HepG2 (cell line): ENCODE data around the gene C10orf143. TPM values are rescaled to one million over a fixed set of nuclear protein-coding genes. Genes with fewer than 3 reads are reported as not detected.

Source experiments
- ATAC-seq: fragments of 200-7000 bp; cut with Tn5 transposase; 3 replicates; pipeline ENCODE4 v1.9.1; 2020; ENCODE audit warnings: mild to moderate bottlenecking, moderate library complexity
- BruUV-seq: library from RNA; stranded (reverse); fragments of 400-500 nt; replicated peaks from 2 replicates; lab custom pipeline; 2021; lab: Mats Ljungman, UMichigan
- CTCF ChIA-PET: fragments of 300-600 bp; formaldehyde crosslinking; extraction: SDS; loops from one replicate; lab custom pipeline; 2021; ENCODE audit warnings: low total read pairs, inconsistent platforms, low intra/inter-chr PET ratio; lab: Yijun Ruan, JAX
- POLR2A ChIA-PET: fragments of 350-600 bp; sonication (Branson Sonifier 250); formaldehyde crosslinking; loops from one replicate; lab custom pipeline; 2020; ENCODE audit warnings: antibody characterized with exemption, inconsistent platforms; lab: Yijun Ruan, JAX
- DNase-seq: peaks from one replicate; pipeline ENCODE4 v3.0.0-alpha.2; 2015; ENCODE audit warnings: low spot score
- FAIRE-seq: peaks from 3 replicates; lab custom pipeline; 2011; peaks lifted over from hg19 to GRCh38; lab: Jason Lieb, UNC
- H2AFZ ChIP-seq: one replicate; pipeline ENCODE4 v1.6.1; 2011; ENCODE audit warnings: low read length, inconsistent platforms
- H3K27ac ChIP-seq: fragments of 300-600 bp; 3 replicates; pipeline ENCODE4 v1.8.0; 2011; ENCODE audit warnings: mixed run types, mild to moderate bottlenecking, mixed read lengths, low read length, inconsistent platforms; ENCODE audit not compliant: insufficient read depth; ENCODE audit errors: extremely low read length
- H3K27me3 ChIP-seq, 2 experiments: fragments of 200-600 bp in 1 of 2; 2 replicates in 1 of 2; 3 replicates in 1 of 2; pipeline versions ENCODE4 v1.6.0 to v1.8.0; 2011; ENCODE audit warnings: low read length in 2 of 2, mild to moderate bottlenecking in 2 of 2, moderate library complexity in 2 of 2, inconsistent platforms in 1 of 2; ENCODE audit not compliant: insufficient read depth in 2 of 2, control insufficient read depth in 1 of 2
- H3K36me3 ChIP-seq, 2 experiments: fragments of 200-600 bp in 1 of 2; replicated peaks in 1 of 2; 2 replicates in 1 of 2; 3 replicates in 1 of 2; pipeline versions ENCODE4 v1.5.1 to v1.8.0; 2011; ENCODE audit warnings: low read length in 2 of 2, inconsistent platforms in 1 of 2; ENCODE audit not compliant: insufficient read depth in 2 of 2, control insufficient read depth in 1 of 2
- H3K4me1 ChIP-seq: 2 replicates; pipeline ENCODE4 v1.5.1; 2012; ENCODE audit warnings: low read length, inconsistent platforms; ENCODE audit not compliant: insufficient read depth
- H3K4me2 ChIP-seq: 2 replicates; pipeline ENCODE4 v1.6.0; 2011; ENCODE audit warnings: low read depth, low read length, inconsistent platforms
- H3K4me3 ChIP-seq, 3 experiments: fragments of 200-600 bp in 1 of 3; sonication (generic), shearing (Covaris generic) in 1 of 3; replicated peaks in 1 of 3; 2 replicates each; pipeline ENCODE4 v1.5.1; 2011 to 2016; ENCODE audit warnings: low read length in 3 of 3, inconsistent platforms in 2 of 3, low read depth in 2 of 3, mild to moderate bottlenecking in 2 of 3, control low read depth in 1 of 3, mixed read lengths in 1 of 3; ENCODE audit not compliant: insufficient read depth in 1 of 3
- H3K79me2 ChIP-seq: one replicate; pipeline ENCODE4 v1.6.1; 2011; ENCODE audit warnings: low read length, inconsistent platforms; ENCODE audit not compliant: insufficient read depth
- H3K9ac ChIP-seq: 2 replicates; pipeline ENCODE4 v1.6.0; 2011; ENCODE audit warnings: mild to moderate bottlenecking, low read depth, low read length, inconsistent platforms; ENCODE audit not compliant: insufficient read depth
- H3K9me3 ChIP-seq: 2 replicates; pipeline ENCODE4 v1.5.1; 2012; ENCODE audit warnings: mild to moderate bottlenecking, low read length
- H4K20me1 ChIP-seq: 2 replicates; pipeline ENCODE4 v1.6.0; 2011; ENCODE audit warnings: inconsistent platforms, mild to moderate bottlenecking, low read length, moderate library complexity; ENCODE audit not compliant: insufficient read depth
- ETV5 ChIP-seq: IDR thresholded peaks from 2 replicates; pipeline ENCODE4 v1.6.1; 2018; ENCODE audit warnings: missing biosample characterization, missing genetic modification reagents, inconsistent platforms, borderline replicate concordance
- KDM5A ChIP-seq: fragments of 200-600 bp; sonication (generic); IDR thresholded peaks from 2 replicates; pipeline ENCODE4 v1.7.0; 2018; ENCODE audit warnings: antibody characterized with exemption, mild to moderate bottlenecking, low read length, borderline replicate concordance
- NCOA2 ChIP-seq: sonication (generic); formaldehyde crosslinking; IDR thresholded peaks from 2 replicates; pipeline ENCODE4 v1.8.0; 2022; ENCODE audit warnings: inconsistent platforms
- PHB2 ChIP-seq: fragments of 450-650 bp; IDR thresholded peaks from 2 replicates; pipeline ENCODE4 v1.6.1; 2018; ENCODE audit not compliant: partially characterized antibody
- RARA ChIP-seq: IDR thresholded peaks from 2 replicates; pipeline ENCODE4 v1.6.1; 2016; ENCODE audit warnings: missing genetic modification reagents, missing compliant biosample characterization
- TBP ChIP-seq: sonication (generic); formaldehyde crosslinking; IDR thresholded peaks from 2 replicates; pipeline ENCODE4 v1.5.0; 2020; ENCODE audit warnings: missing genetic modification reagents
- ZKSCAN5 ChIP-seq: sonication (generic); formaldehyde crosslinking; IDR thresholded peaks from 2 replicates; pipeline ENCODE4 v1.5.1; 2020; ENCODE audit warnings: mild to moderate bottlenecking, missing genetic modification reagents
- ZKSCAN8 ChIP-seq: IDR thresholded peaks from 2 replicates; pipeline ENCODE4 v1.6.1; 2016; ENCODE audit warnings: borderline replicate concordance, missing genetic modification reagents, missing compliant biosample characterization
- ZMYM3 ChIP-seq: sonication (generic); formaldehyde crosslinking; IDR thresholded peaks from 2 replicates; pipeline ENCODE4 v1.5.1; 2020; ENCODE audit warnings: mild to moderate bottlenecking, missing genetic modification reagents
- ZNF382 ChIP-seq: sonication (generic); formaldehyde crosslinking; IDR thresholded peaks from 2 replicates; pipeline ENCODE4 v1.5.0; 2020; ENCODE audit warnings: missing genetic modification reagents, mild to moderate bottlenecking, borderline replicate concordance
- ZNF558 ChIP-seq: sonication (generic); formaldehyde crosslinking; IDR thresholded peaks from 2 replicates; pipeline ENCODE4 v1.9.0; 2022; ENCODE audit warnings: mild to moderate bottlenecking, missing genetic modification reagents, borderline replicate concordance
- ZNF850 ChIP-seq: sonication (generic); formaldehyde crosslinking; conservative IDR thresholded peaks from 2 replicates; pipeline ENCODE4 v1.9.0; 2021; ENCODE audit warnings: mild to moderate bottlenecking, missing genetic modification reagents
- WGBS: methylation state at CpG from one replicate; pipeline ENCODE4 v1.1.6; 2017; ENCODE audit warnings: low lambda C conversion rate; 5-methylcytosine and 5-hydroxymethylcytosine counted together
- in situ Hi-C: cut with HindIII; loops from 2 replicates; pipeline ENCODE4 v1.10.0; 2017; ENCODE audit warnings: low pct_unique_long_range_greater_than_20kb; ENCODE audit not compliant: extremely low pct_ligation_motif_present
- intact Hi-C: fragments of 100-400 bp; cut with micrococcal nuclease; formaldehyde crosslinking; loops from one replicate; pipeline ENCODE4 v1.10.0; 2022; ENCODE audit not compliant: unreplicated experiment
- polyA plus RNA-seq, 8 experiments: library from polyadenylated mRNA; depleted of rRNA in 3 of 8; stranded (reverse) in 7 of 8; unstranded in 1 of 8; fragments of >200 nt; fragmentation: Illumina TruSeq in 4 of 8; extraction: Trizol in 4 of 8; gene quantifications; 2 replicates each; pipeline versions ENCODE4 v1.2.1 to v1.2.3, GENCODE V29; 2011 to 2016; ENCODE audit warnings: low read depth in 4 of 8, missing spikeins in 1 of 8, mixed read lengths in 1 of 8; ENCODE audit not compliant: insufficient read depth in 1 of 8
- total RNA-seq, 5 experiments: library from RNA; depleted of rRNA; stranded (reverse); fragments of >200 nt; fragmentation: Illumina TruSeq; extraction: Trizol; gene quantifications; 2 replicates each; pipeline ENCODE4 v1.2.3, GENCODE V29; 2016; ENCODE audit warnings: low read depth in 1 of 5
- TF ChIP-seq, protein P1 (sequence below): sonication (generic); formaldehyde crosslinking; conservative IDR thresholded peaks from 2 replicates; pipeline ENCODE4 v1.8.1; 2023; ENCODE audit warnings: missing genetic modification reagents
- TF ChIP-seq, protein P2 (sequence below): sonication (generic); formaldehyde crosslinking; IDR thresholded peaks from 2 replicates; pipeline ENCODE4 v1.8.0; 2022; ENCODE audit warnings: mild to moderate bottlenecking, missing genetic modification reagents, moderate library complexity
- TF ChIP-seq, protein P3 (sequence below), 2 experiments: fragments of 450-650 bp in 1 of 2; sonication (generic) in 1 of 2; formaldehyde crosslinking; IDR thresholded peaks; 2 replicates each; pipeline versions ENCODE4 v1.5.0 to v1.8.0; 2020 to 2022; ENCODE audit warnings: mild to moderate bottlenecking in 1 of 2, missing genetic modification reagents in 1 of 2
- TF ChIP-seq, protein P4 (sequence below): sonication (generic); formaldehyde crosslinking; IDR thresholded peaks from 2 replicates; pipeline ENCODE4 v1.8.0; 2022; ENCODE audit warnings: missing genetic modification reagents, mild to moderate bottlenecking, moderate library complexity, borderline replicate concordance
- TF ChIP-seq, protein P5 (sequence below): sonication (generic); formaldehyde crosslinking; IDR thresholded peaks from 2 replicates; pipeline ENCODE4 v1.9.0; 2021; ENCODE audit warnings: missing genetic modification reagents, mild to moderate bottlenecking, borderline replicate concordance
- TF ChIP-seq, protein P6 (sequence below): sonication (generic); formaldehyde crosslinking; IDR thresholded peaks from 2 replicates; pipeline ENCODE4 v1.4.0; 2020; ENCODE audit warnings: low read depth, mild to moderate bottlenecking, missing genetic modification reagents

Gene C10orf143
- total and polyA plus RNA-seq, 2 of the 13 experiments (the other 11 are each of a cell fraction or from before 2014, with no cell fraction given), result 0.21 to 0.91 TPM

DNA sequence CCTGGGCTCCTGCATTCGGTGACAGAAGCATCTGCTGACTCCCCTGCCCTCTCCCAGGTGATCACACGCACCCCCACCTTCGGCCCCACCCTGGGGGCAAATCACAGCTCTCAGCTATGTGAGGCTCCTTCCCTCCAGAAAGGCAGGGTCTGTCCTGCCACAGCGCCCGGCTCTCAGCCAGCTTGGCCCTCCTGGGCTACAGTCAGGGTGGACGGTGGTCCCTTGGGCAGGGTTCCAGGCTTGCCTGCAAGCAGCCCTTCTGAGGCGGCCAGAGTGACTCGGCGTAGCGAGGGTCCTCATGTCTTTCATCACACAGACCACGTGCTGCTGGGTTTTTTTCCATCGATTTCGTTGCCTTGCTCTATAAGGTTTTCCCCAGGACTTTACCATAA is 93.0 kb downstream of the C10orf143 start:
- Histone ChIP-seq H3K4me3 (no peak overlapping the region), H3K36me3 (no peaks in the 10 kb centered on the region), H3K79me2 (no peaks in the 10 kb centered on the region), H4K20me1 (no peaks in the 10 kb centered on the region), H2AFZ (no peak overlapping the region), H3K27me3 (peaks cover 12 to 76% of the 10 kb centered on the region in 2 experiments), H3K4me1 (no peaks in the 10 kb centered on the region), H3K9ac (no peak overlapping the region), H3K27ac (no peak overlapping the region), H3K9me3 (no peaks in the 10 kb centered on the region), H3K4me2 (no peak overlapping the region)
- intact Hi-C loops, result no loop called here
- BruUV-seq, result no TSS peak
- no peak for ATAC-seq
- POLR2A ChIA-PET, result no interaction called here
- CTCF ChIA-PET, result no interaction called here
- 16% methylated on average over 4 of the region's 13 CpGs for WGBS
- in situ Hi-C loops, result no loop called here
- no peak for DNase-seq
- FAIRE-seq, result no peak
- TF ChIP-seq, protein P1, sequence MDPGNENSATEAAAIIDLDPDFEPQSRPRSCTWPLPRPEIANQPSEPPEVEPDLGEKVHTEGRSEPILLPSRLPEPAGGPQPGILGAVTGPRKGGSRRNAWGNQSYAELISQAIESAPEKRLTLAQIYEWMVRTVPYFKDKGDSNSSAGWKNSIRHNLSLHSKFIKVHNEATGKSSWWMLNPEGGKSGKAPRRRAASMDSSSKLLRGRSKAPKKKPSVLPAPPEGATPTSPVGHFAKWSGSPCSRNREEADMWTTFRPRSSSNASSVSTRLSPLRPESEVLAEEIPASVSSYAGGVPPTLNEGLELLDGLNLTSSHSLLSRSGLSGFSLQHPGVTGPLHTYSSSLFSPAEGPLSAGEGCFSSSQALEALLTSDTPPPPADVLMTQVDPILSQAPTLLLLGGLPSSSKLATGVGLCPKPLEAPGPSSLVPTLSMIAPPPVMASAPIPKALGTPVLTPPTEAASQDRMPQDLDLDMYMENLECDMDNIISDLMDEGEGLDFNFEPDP (CRISPR knock-in tag), result no peak
- TF ChIP-seq, protein P2, sequence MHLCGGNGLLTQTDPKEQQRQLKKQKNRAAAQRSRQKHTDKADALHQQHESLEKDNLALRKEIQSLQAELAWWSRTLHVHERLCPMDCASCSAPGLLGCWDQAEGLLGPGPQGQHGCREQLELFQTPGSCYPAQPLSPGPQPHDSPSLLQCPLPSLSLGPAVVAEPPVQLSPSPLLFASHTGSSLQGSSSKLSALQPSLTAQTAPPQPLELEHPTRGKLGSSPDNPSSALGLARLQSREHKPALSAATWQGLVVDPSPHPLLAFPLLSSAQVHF, result no peak
- TF ChIP-seq ZNF558 (CRISPR knock-in tag) (no peak), ZNF382 (CRISPR knock-in tag) (no peak), TBP (CRISPR knock-in tag) (no peak), ETV5 (CRISPR knock-in tag) (no peak), ZMYM3 (no peak), ZNF850 (CRISPR knock-in tag) (no peak), ZKSCAN5 (CRISPR knock-in tag) (no peak), PHB2 (no peak), ZKSCAN8 (no peak), RARA (CRISPR knock-in tag) (no peak), KDM5A (no peak), NCOA2 (no peak)
- TF ChIP-seq, protein P3, sequence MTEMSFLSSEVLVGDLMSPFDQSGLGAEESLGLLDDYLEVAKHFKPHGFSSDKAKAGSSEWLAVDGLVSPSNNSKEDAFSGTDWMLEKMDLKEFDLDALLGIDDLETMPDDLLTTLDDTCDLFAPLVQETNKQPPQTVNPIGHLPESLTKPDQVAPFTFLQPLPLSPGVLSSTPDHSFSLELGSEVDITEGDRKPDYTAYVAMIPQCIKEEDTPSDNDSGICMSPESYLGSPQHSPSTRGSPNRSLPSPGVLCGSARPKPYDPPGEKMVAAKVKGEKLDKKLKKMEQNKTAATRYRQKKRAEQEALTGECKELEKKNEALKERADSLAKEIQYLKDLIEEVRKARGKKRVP (CRISPR knock-in tag; IDR thresholded peaks at IDR 0.05), result no peak
- TF ChIP-seq, protein P4, sequence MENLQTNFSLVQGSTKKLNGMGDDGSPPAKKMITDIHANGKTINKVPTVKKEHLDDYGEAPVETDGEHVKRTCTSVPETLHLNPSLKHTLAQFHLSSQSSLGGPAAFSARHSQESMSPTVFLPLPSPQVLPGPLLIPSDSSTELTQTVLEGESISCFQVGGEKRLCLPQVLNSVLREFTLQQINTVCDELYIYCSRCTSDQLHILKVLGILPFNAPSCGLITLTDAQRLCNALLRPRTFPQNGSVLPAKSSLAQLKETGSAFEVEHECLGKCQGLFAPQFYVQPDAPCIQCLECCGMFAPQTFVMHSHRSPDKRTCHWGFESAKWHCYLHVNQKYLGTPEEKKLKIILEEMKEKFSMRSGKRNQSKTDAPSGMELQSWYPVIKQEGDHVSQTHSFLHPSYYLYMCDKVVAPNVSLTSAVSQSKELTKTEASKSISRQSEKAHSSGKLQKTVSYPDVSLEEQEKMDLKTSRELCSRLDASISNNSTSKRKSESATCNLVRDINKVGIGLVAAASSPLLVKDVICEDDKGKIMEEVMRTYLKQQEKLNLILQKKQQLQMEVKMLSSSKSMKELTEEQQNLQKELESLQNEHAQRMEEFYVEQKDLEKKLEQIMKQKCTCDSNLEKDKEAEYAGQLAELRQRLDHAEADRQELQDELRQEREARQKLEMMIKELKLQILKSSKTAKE (CRISPR knock-in tag), result no peak
- TF ChIP-seq, protein P5, sequence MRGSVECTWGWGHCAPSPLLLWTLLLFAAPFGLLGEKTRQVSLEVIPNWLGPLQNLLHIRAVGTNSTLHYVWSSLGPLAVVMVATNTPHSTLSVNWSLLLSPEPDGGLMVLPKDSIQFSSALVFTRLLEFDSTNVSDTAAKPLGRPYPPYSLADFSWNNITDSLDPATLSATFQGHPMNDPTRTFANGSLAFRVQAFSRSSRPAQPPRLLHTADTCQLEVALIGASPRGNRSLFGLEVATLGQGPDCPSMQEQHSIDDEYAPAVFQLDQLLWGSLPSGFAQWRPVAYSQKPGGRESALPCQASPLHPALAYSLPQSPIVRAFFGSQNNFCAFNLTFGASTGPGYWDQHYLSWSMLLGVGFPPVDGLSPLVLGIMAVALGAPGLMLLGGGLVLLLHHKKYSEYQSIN, result no peak
- TF ChIP-seq, protein P6, sequence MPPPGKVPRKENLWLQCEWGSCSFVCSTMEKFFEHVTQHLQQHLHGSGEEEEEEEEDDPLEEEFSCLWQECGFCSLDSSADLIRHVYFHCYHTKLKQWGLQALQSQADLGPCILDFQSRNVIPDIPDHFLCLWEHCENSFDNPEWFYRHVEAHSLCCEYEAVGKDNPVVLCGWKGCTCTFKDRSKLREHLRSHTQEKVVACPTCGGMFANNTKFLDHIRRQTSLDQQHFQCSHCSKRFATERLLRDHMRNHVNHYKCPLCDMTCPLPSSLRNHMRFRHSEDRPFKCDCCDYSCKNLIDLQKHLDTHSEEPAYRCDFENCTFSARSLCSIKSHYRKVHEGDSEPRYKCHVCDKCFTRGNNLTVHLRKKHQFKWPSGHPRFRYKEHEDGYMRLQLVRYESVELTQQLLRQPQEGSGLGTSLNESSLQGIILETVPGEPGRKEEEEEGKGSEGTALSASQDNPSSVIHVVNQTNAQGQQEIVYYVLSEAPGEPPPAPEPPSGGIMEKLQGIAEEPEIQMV, result no peak
